NCI-H2171 treated with DMSO at 0.1 percent for 48 hours (cell line): ENCODE data around the gene HSF5.
A peak's percentile ranks its signal among the peaks of the same experiment; 100 is the strongest.

Source experiments
- DNase-seq: peaks from one replicate; lab custom pipeline; 2025; lab: John Stamatoyannopoulos, UW

Gene HSF5

DNA sequence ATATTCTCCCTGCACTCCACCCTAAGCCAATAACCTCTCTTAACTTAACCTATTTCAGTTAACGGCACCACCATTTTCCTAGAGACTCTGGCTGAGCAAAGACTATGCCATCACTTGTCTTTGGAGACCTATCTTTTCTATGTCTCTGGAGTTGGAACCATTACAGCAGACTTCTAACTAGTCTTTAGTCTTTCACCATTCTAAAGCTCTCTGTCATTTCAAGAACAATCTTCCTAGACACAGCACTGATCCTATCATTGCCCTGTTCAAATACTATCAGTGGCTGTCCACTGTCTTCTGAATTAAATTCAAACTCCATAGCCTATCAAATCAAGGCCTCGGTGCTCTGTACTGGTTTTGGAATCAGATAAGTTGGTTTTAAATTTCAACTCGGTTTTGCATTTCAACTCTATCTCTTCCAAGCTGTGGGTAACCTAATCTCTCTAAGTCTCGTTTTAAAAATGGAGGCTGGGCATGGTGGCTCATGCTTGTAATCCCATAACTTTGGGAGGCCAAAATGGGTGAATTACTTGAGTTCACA lies 102.8 kb downstream of the HSF5 start:
- peak; percentile 26 for DNase-seq

DNA sequence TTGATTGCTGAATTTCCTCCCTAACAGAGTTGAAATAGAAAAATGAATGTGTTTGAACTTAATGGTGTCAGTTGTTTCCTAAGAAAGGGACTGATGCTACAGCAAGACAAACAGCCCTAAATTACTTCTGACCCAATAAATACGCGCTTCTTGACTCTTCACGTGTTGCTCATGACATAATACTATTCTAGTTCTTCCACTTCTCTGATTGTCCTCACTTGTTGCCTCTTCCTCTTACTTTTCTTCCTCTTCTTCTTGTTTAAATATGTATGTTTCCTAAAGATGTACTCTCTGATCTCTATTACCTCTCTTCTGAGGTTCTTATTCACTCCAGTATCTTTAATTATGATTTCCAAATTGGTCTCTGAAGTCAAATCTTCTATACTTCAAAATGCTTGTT lies 103.3 kb downstream of the HSF5 start:
- no peak for DNase-seq

DNA sequence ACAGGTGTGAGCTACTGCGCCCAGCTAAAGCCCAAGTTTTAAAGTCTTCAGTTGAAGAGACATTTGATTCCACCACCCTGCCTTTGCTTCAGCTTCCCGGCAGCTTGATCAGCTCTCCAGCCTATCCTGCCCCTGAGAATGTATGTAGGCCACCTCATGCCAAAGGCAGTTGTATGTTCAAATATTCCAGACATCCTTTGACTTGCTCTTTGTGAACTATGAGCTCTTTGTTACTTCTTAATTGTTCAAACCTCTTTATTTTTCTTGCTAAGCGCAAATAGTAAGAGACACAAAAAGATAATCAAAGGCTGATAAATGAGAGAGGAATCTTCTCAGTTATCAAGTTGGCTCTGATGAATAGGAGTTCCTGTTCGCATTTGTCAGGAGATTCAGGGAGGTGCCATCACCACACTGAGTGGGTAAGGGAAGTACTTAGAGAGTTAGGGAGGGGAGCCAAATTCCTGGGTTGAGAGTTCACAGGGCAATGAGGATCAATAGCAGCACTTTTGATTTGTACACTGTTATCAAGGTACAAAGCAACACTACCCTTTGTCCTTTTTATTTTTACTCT lies 104.2 kb downstream of the HSF5 start:
- no peak for DNase-seq

DNA sequence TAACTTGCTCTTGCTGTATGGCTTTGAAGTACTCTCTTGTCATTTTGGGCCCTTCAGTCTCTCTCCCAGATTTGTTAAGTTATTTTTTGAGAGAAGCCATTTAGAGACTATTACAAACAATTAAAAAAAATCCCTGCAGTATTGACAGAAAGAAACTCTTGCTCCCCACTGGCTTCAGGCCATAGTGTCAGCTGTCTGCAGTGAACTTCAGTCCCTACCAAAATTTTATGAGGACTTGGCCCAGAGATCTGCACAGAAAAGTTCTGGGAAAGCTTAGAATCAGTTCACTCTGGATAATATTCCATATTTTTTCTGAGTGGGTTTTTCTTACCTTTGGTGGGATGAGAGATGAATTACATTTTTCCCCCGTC lies 105.4 kb downstream of the HSF5 start:
- DNase-seq: no peak

DNA sequence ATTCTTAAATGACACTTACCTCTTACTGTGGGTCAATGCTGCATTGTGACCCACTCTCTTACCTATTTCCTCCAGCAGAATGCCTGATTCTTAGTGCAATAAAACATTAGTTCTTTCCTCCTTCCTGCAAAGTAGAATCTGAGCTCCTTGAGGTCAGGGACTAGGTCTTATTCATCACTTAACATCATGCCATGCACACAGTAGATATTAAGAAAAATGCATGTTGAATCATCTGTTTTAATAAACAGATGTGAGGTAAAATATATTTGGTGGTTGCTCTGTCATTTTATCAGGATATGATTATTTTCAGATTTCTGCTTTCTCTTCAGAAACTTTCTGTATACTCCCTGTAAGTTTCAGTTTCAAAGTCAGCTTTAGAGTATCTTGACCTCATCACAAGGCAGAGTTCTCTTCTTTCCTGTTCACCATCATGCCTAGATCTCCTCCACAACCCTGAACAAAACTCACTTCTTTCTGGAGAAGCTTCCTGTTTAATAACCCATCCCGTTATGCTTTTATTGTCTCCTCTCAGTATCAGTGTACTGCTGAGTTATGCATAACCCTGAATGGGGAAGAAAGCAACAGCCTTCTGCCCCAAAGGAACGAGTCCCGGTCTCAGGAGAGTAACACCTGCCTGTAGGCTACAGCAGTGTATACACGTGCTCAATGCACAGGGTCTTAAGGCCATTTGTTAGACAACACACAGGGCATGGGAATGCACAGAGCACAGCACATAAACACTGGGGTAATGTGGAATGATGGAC lies 105.9 kb downstream of the HSF5 start:
- DNase-seq: no peak

DNA sequence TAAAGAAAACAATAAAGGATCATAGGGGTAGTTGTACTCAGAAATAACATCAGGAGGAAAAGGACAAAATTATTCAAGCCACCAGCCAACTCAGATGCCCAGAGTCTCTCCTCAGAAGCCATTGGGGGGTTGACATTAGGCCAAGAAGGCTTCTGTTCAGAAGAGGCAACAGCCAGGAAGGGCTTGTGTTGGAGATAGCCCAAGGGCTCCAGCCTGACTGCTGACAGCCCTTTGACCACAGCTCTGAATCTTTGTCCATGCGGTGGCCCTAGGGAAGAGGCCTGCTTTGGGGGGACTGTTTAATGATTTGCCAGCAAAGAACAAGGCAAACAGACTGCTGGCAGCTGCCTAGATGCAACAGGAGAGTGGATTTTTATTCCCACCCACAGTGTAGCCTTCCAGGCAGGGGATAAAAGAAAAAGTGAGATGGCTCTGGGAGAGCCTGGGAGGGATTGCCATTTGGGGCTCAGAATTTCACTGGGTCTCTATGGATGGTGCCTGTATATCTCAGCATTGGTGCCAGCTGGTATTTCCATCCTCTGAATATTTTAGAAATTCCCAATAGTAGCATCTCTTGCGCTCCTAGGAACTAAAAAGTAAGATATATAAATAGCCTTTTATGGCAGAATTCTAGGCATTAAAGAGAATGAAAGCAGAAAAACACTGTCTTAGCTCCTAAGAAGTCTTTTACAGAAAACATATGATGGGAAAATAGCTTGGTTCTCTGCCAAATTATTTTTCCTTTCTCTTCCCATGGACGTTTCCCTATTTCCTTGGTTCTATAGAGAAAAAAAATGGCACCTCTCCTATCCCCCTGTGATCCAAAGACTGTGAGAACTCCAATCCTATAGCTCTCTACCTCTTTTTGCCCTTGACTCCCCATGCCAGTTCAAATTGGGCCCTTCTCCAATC lies 106.8 kb downstream of the HSF5 start:
- no peak for DNase-seq

DNA sequence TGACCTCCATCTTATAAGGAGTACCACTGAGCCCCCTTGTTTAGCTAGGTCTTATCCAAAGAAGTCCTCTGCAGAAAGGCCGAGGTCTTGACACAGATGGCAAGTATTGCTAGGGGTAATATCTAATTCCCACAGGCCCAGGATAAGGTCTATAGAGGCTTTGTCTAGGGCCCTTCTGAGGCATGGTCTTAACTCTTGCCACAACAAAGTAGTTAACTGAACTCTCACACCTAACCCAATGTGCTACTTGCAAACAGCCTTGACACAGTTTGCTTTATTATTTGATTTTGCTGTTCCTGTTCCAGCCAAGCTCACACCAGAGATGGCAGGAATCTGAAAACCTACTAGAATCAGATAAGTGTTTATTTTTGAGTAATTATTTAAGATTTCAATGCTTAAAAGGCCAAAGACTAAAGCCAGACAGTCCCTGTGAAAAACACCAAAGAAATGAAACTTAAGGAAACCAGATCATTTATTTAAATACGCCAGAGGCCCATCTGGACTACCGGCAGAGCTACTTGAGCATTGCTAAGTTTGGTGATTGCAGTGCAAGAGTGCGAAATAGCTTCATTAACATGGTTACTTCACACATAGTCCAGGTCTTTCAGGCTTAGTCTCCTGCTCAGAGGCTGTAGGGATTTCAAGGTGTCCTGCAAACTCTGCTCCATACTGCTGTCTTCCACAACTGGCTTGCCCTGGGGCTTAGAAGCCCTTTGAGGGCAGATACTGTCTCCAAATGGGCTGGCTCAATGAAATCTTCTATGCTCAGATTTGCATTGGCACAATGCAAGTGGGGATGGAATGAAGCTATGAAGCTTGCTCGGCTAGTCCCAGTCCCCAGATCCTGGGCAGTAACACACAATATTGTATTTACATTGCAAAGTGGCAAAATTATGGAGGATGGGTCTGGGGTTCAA lies 107.7 kb downstream of the HSF5 start:
- DNase-seq: no peak

DNA sequence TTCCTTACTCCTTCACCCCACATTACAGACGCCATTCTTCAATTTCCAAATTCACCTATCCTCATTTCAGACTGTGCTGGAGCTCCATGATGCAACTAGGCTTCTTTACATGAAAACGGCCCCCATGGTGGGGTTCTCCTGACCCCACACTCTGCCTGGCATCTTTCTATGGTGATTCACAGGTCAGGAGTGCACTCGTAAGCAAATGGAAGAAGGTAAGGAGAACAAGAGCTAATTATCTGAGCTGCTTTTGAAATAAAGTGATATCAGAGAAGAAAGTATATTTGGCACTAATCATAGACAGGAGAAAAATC lies 108.7 kb downstream of the HSF5 start:
- DNase-seq: no peak

DNA sequence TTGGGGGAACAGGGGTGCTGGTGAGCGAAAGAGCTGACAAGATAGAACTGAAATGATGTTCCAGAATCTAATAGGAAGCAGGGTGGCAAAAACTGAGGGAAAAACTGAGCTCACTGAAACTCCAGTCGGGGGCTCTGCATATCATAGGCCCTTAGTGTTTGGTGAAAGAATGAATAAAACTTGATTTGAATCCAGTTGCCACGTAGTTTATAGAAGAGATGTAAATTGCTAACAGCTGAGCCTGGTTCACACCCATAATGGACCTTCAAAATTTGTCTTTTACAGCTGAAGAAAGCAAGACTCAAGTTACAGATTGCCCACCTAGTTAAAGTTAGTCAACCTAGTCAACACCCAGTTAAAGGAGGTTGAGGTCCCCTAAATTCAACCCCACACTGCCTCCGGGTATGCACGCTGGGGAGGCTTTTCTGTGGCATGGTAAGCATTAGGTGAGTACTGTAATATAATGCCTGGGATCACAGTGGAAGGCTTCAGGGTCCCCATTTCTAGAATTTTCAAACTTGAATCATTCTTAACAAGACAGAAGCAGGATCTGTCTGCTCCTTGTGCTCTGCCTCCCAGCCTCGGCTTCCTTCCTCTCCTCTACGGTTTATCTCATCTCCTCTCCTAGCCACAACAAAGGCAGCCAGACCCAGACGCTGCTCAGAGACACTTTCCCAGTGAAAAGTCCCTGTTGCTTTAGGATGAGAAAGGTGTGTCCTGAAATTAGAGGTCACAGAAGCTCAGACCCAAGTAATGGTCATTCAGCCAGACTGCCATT lies 109.3 kb downstream of the HSF5 start:
- no peak for DNase-seq

DNA sequence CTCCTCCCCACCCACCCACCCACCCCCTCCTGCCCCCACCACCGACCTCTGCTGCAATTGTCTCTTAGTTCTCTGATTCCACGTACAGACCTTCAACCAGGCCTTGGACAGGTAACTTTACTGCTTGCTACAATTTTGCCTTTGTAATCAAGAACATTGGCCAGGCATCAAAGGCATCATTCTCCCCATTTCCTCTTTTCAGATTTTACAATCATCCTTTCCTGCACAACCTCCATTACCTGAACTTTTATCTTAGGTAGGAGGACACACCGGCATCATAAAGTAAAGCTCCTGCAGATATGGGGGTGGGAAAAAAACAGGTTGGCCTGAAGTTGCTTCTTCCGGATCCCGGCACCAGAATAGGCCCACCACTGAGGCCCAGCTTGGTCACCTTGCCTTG lies 110.5 kb downstream of the HSF5 start:
- DNase-seq: no peak

DNA sequence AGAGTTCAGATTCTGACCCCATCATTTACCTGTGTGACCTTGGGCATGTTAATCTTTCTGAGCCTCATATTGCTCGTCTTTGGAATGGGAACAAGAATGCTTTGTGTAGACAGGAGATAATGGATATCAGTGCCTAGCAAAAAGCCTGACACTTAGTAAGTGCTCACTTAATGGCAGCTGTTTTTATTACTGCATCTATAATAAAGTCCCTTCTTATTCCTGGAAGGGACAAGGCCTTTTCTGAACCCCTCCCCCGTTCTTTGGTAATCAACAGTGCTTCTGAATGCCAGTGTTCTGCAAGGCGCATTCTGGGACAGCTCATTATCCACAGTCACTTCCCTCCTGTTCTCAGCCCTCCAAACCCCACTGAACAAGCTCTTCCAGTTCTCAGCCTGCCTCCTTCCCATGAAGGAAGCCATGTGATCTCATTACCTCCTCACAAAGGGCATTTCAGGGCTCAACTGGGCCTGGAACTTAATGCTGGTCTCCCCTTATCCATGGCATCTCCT lies 111.1 kb downstream of the HSF5 start:
- DNase-seq: no peak

DNA sequence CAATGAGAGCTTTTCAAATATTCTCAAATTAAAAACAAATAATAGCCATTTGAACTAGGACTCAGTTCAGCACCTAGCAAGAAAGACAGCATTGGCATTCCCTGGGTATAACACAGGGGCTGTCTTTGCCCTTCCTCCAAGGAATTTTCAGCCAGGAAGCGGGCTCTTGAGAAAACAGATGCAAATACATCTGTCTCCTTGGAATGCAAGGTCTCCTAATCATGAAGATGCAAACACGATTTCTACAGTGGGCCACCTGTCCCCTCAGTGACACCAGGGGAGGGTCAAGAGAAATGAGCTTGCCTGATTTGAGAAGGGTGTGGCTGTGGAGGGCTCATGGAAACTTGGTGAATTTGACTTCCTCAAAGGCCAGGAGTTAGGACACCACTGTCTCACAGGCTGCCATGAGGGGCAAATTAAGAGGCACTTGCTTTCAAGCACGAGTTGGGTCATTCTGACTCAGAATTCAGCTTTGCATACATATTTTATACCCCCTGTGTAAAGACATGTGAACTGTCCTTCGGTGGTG lies 111.7 kb downstream of the HSF5 start:
- DNase-seq: no peak

DNA sequence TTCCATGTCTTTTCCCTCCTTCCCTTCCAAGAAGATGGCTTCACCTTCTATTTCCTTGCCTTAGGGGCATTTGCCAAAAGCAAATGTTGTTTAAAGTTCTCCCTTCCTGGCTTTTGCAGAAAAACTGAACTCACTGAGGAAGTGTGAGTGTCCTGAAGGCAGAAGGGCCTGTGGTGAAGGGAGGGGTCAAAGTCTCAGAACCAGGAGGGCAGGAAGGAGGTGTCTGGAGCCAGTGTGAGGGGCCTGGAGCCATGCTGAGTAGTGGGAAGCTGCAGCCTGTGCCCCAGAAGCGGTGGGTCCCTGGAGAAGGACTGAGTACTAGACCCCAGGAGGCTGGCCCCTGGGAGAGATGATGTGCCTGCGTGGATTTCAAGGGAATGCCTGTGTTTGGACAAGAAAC lies 112.4 kb downstream of the HSF5 start:
- no peak for DNase-seq

DNA sequence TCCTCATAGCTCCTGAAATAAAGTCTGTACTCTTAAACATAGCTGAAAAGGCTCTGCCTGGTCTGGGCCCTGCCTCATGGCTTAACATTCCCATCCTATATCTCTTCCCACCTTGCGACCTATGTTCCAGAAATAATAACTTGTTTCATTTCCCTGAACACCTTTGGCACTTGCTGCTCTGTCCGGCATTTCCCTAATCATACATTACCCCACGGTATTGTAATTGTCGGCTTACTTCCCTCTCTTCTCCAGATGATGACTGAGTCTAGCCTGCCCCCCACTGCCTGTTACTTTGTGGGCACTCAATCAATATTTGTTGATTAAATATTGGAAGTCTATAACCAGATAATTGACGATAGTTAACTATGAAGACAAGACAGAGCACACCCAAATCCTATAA lies 113.0 kb downstream of the HSF5 start:
- DNase-seq: no peak

DNA sequence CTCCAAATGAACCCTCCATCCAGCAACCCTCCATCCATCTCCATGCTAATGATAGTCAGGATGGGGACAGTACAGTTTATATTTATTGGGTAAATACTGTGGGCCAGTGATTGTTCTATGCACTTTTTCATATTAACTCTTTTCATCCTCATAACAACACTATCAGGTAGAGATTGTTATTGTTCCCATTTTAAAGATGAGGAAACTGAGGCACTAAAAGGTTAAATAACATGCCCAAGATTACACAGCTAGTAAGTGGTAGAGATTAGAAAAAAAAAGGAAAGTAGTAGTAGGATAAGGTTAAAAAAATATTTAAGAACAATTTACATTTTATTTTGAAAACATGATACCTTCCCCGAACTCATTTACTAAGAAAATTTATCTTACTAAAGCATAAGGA lies 114.3 kb downstream of the HSF5 start:
- DNase-seq: no peak

DNA sequence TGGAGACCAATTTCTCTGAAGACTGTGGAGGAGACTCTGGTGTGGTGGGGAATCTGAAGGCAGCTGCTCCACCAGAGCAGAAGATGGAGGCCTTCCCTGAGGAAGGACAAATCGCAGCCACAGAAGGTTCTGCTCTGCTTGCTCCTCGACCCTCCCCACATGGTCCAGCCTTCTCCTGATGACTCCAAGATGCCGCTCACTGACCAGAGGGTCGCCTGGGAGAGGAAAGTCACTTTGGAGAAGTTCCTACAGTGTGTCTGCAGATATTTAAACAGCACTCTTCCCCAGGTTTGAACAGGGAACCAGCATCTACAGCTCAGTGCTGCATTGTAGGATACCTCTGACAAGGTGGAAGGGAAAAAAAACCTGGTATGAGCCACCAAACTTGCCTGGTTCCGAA lies 115.2 kb downstream of the HSF5 start:
- DNase-seq: no peak

DNA sequence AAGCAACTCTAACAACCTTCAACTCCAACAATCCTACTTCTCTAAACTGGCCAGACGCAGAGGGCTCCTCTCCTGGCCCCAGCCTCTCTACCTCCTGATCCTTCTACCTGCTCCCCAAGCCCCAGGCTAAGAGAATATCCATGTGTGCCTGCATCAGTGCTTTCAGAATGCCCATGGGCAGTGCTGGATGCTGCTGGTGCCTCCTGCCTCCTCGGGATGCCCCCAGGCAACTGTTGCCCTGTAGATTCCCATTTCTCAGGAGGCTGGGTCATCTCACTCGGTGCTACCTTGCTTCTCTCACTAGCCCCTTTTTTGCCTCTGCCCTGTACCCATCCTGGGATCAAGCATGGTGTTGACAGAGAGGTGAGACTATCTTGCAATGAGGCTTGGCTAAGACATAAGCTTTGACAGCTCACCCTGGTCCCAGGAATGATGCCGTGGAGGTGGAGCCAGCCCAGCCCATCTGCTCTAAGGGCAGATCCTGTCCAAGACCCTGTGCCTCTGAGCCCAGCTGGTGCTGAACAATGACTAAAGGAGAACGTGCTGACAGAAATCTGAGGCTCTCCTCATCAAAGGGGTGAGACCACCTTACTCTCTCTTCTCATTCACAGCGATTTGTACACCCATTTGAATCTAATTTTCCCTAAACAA lies 116.8 kb downstream of the HSF5 start:
- no peak for DNase-seq

DNA sequence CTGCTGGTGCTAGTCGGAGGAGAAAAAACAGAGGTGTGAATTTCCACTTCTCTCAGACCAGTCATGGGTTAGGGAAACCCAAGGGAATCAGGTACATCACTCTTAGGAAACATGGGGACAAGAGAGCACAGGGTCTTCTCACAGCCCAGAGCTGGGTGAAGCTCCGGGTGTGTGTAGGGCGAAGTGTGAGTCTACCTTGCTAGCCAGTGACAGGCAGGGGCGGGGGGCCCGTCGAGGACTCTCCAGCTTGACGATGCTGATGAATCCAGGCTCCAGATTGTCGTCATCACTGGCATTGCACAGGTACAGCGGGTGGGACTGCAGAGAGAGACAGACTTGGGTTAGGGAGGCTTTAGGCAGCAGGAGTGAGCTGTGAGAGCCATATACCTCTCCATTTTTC lies 117.5 kb downstream of the HSF5 start:
- no peak for DNase-seq

DNA sequence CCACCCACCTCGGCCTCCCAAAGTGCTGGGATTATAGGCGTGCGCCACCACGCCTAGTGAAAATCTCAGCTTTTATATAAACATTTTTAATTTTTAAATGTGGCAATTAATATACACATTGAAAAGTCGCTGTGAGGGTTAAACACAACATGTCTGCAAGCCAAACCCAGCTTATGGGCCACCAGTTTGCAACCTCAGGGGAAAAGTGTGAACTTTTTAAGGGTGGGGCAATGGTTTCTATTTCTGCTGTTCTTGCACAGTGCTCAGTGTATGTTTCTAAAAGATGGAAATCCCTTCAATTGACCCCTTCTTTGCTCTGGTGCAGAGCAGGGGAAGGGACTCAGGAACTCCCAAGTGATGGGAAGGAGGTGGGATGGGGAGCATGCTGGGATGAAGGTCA lies 117.9 kb downstream of the HSF5 start:
- DNase-seq: no peak
